Left colon (tissue), 2 donors: ENCODE results near the gene THOC1. TPM values are rescaled to one million over a fixed set of nuclear protein-coding genes. Genes with fewer than 3 reads are reported as not detected.

Source experiments
- total RNA-seq, 2 donors: library from RNA; stranded (reverse); fragmentation: NEBNext Ultra II Directional; extraction: Animal tissue kit (Norgen Biotek cat#: 25700); gene quantifications; one replicate each; pipeline ENCODE4 v1.2.1, GENCODE V29; 2021
- donor health status: DM: no; HTN: no; CAD: no.
- donor health status: DM: yes; HTN: yes; CAD: no.

THOC1 gene
- total RNA-seq, 2 donors from 2014 or later: 18.6 to 22.9 TPM

Other genes with a start within 250 kb of the THOC1 start
- under 1 TPM in 1 of 2 donors, not detected in 1; 0.34 TPM for gene TUBB8B, start 218.4 kb downstream of the THOC1 start, total RNA-seq
- gene USP14, start 109.5 kb downstream of the THOC1 start, total RNA-seq: 10 to 100 TPM; 27.9 to 39.3 TPM
- gene COLEC12, start 232.7 kb upstream of the THOC1 start, total RNA-seq: 1 to 10 TPM; 2.7 to 6.4 TPM